Ectodermal cell (in vitro differentiated cells): ENCODE measurements around the gene KLF13.

ENCODE experiments used
- H3K27ac ChIP-seq: 2 replicates; pipeline ENCODE4 v1.7.0; 2013; ENCODE audit warnings: mild to moderate bottlenecking, low read depth, low read length; ENCODE audit not compliant: insufficient read depth, poor library complexity, severe bottlenecking
- H3K27me3 ChIP-seq: 2 replicates; pipeline ENCODE4 v1.7.0; 2013; ENCODE audit warnings: mild to moderate bottlenecking, low read length; ENCODE audit not compliant: insufficient read depth, control insufficient read depth, poor library complexity, severe bottlenecking
- H3K36me3 ChIP-seq: one replicate; pipeline ENCODE4 v1.7.0; 2013; ENCODE audit warnings: low read length; ENCODE audit not compliant: control insufficient read depth, insufficient read depth
- H3K4me1 ChIP-seq: one replicate; pipeline ENCODE4 v1.7.0; 2013; ENCODE audit warnings: low read length; ENCODE audit not compliant: control insufficient read depth, insufficient read depth
- H3K4me3 ChIP-seq: 2 replicates; pipeline ENCODE4 v1.7.0; 2013; ENCODE audit warnings: low read depth, low read length, control low read depth; ENCODE audit not compliant: insufficient read depth
- H3K9me3 ChIP-seq: 2 replicates; pipeline ENCODE4 v1.7.0; 2013; ENCODE audit warnings: mild to moderate bottlenecking, low read length, moderate library complexity; ENCODE audit not compliant: control insufficient read depth
- WGBS, 2 experiments: methylation state at CpG; one replicate each; pipeline ENCODE4 v1.1.7; 2013; ENCODE audit warnings: missing lambda C conversion rate in 2 of 2; 5-methylcytosine and 5-hydroxymethylcytosine counted together

Gene KLF13

DNA sequence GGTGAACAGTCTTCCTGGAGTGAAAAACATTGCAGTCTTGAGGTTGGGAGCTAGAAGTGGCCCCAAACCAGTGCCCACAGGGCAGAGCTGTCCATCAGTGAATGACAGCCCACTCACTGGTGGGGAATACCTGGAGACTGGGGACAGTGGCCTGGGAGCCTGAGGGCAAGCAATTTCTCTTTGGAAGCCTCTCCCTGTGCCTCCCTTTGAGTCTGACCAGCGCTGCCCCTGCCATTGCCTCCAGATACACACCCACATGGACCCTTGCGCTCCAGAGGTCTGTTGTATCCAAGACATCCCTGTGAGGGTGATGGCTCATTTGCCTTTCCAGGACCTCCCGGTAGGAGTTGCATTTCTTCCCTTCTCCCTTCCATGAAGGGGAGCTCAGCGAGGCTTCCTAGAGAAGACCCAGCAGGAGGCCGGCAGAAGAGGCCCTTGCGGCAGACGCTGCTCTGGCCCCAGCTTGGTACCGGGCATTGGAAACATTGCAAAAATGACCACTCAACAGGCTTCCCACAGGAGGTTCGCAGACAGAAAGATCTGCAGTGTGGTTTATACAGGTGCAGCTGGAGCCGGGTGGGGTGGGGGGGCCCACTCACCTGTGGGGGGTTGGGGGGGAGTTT lies 38.5 kb downstream of the KLF13 start:
- H3K27me3 ChIP-seq: no peaks in the 10 kb centered on the region
- no peaks in the 10 kb centered on the region for H3K9me3 ChIP-seq
- H3K4me1 ChIP-seq: peaks cover 30% of the 10 kb centered on the region
- WGBS, 2 experiments: 60 to 63% methylated on average over 10 of the region's 10 CpGs
- H3K4me3 ChIP-seq: no peak overlapping the region
- no peak overlapping the region for H3K27ac ChIP-seq
- no peaks in the 10 kb centered on the region for H3K36me3 ChIP-seq

GRCh38 chr15:31365655-31366127 lies 39.1 kb downstream of the KLF13 start:
- no peaks in the 10 kb centered on the region for H3K9me3 ChIP-seq
- no peak overlapping the region for H3K27ac ChIP-seq
- H3K4me3 ChIP-seq: no peak overlapping the region
- peaks cover 25% of the 10 kb centered on the region for H3K4me1 ChIP-seq
- no peaks in the 10 kb centered on the region for H3K36me3 ChIP-seq
- whole genome bisulfite sequencing, 2 experiments: 19 to 22% methylated on average over 22 of the region's 22 CpGs
- no peaks in the 10 kb centered on the region for H3K27me3 ChIP-seq

- 30 to 35% methylated on average over 7 of the region's 7 CpGs for WGBS, 2 experiments
- Histone ChIP-seq H3K36me3 (no peaks in the 10 kb centered on the region), H3K9me3 (no peaks in the 10 kb centered on the region), H3K4me3 (no peak overlapping the region), H3K27me3 (no peaks in the 10 kb centered on the region), H3K4me1 (peaks cover 22% of the 10 kb centered on the region), H3K27ac (no peak overlapping the region)
Observed at GRCh38 chr15:31366169-31366734, 39.6 kb downstream of the KLF13 start.

DNA sequence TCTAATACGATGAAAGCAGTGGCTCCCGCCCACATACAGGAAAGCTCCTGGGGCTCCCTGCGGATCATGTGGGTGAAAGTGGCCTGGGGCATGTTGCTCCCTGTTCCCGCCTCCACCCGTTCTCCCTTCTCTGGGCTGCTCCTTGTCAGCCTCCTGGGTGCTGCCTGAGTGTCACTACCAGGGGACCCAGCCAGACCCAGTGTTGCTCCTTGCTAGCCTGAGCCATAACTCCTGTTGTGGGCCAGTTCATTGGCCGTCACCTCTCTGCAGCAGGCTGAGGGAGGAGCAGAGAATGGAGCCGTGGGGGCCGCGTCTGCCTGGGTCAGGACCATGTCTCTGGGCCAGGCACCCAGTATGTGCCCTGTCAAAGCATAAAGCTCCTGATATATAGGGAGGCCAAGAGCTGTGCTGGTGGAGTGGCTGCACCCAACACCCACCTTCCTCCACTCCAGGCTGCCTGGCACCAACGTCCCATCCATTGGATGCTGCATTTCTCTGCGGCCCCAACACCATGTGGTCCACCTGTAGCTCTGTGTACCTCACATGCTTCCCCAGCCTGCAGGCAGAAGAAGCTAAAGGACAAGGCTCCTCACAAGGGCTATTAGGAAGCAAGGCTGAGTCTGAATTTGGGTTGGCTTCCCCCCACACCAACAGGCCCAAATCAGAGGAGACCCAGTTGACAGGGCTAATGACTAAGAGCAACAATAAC lies 40.5 kb downstream of the KLF13 start:
- Histone ChIP-seq H3K36me3 (no peaks in the 10 kb centered on the region), H3K4me1 (peaks cover 27% of the 10 kb centered on the region), H3K27me3 (no peaks in the 10 kb centered on the region), H3K4me3 (no peak overlapping the region), H3K9me3 (no peaks in the 10 kb centered on the region), H3K27ac (no peak overlapping the region)
- 78 to 83% methylated on average over 11 of the region's 11 CpGs for WGBS, 2 experiments

GRCh38 chr15:31367730-31368344 lies 41.2 kb downstream of the KLF13 start:
- Histone ChIP-seq H3K27ac (no peak overlapping the region), H3K9me3 (no peaks in the 10 kb centered on the region), H3K4me1 (peaks cover 34% of the 10 kb centered on the region), H3K27me3 (no peaks in the 10 kb centered on the region), H3K36me3 (no peaks in the 10 kb centered on the region), H3K4me3 (no peak overlapping the region)
- WGBS, 2 experiments: 88 to 90% methylated on average over 13 of the region's 13 CpGs

- H3K4me1 ChIP-seq: peaks cover 36% of the 10 kb centered on the region
- H3K27ac ChIP-seq: no peak overlapping the region
Observed at GRCh38 chr15:31369727-31370126, 43.1 kb downstream of the KLF13 start.

DNA sequence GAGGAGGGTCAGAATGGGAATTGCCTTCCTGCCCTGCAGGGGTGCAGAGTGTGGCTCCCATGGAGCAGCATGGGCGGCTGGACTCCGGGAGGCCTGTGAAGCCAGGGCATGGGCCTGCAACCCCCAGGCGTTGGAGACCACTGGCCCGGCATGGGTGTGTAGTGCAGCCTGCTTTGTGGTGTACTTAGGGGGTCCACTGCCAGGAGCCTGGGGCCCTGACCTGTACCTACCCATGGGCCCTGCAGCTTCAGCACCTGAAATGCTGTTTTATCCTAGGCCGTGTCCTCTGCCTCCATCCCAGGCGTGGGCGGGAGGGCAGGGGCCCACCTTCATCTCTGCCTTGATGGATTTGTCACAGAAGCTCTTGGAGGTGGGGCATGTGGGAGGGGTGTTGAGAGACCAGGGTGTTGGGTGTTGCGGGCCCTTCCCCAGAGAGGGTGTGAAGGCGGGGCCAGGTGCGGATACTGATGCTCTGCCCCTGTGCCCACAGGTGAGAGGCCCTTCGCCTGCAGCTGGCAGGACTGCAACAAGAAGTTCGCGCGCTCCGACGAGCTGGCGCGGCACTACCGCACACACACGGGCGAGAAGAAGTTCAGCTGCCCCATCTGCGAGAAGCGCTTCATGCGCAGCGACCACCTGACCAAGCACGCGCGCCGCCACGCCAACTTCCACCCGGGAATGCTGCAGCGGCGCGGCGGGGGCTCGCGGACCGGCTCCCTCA lies 45.0 kb downstream of the KLF13 start:
- Histone ChIP-seq H3K27ac (no peak overlapping the region), H3K9me3 (no peaks in the 10 kb centered on the region), H3K36me3 (no peaks in the 10 kb centered on the region), H3K4me3 (no peak overlapping the region), H3K4me1 (peaks cover 23% of the 10 kb centered on the region), H3K27me3 (no peaks in the 10 kb centered on the region)
- WGBS, 2 experiments: 96% methylated on average over 38 of the region's 38 CpGs

More at GRCh38 chr15:31369727-31370126, 43.1 kb downstream of the KLF13 start:
- Histone ChIP-seq H3K36me3 (no peaks in the 10 kb centered on the region), H3K27me3 (no peaks in the 10 kb centered on the region), H3K9me3 (no peaks in the 10 kb centered on the region), H3K4me3 (no peak overlapping the region)
- WGBS, 2 experiments: 100% methylated on average over 1 of the region's 1 CpG

GRCh38 chr15:31372635-31373091 lies 46.0 kb downstream of the KLF13 start:
- no peaks in the 10 kb centered on the region for H3K9me3 ChIP-seq
- no peaks in the 10 kb centered on the region for H3K36me3 ChIP-seq
- H3K4me1 ChIP-seq: peaks cover 18% of the 10 kb centered on the region
- no peak overlapping the region for H3K4me3 ChIP-seq
- H3K27ac ChIP-seq: no peak overlapping the region
- WGBS, 2 experiments: 61 to 67% methylated on average over 14 of the region's 14 CpGs
- H3K27me3 ChIP-seq: no peaks in the 10 kb centered on the region

DNA sequence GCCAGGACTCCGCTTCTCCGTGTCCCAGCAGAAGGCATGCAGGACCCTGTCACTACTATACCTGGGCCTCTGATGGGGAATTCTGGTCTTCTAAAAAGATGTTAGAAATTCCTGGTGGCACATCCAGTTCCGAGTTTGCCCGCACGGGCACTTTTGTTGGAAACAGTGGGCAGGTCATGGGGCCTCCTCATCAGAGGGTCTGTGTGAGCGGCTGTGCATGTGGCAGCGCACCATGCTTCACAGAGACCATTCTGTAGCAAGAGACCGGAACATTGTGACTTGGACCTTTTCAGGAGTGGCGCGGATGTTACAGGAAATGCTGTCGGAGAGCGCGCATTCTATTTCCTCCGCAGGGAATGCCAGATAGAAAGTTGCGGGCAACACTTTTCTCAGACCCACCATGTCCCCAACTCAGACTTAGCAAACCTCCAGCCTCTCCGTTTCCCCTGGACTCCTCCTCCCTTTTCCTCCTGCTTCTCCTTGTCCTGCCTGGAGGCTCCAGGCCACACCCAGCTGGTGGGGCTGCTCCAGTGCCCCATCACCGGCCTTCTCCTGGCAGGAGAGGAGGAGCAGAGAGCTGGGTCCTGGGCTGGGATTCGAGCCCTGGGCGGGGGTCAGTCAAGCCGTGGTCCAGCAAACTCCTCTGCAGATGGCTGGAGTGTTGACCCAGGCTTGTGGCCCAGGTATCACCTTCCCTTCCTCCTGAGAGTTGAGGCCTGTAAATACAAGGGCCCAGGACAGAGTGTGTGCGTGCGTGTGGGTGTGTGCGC lies 46.6 kb downstream of the KLF13 start:
- H3K4me3 ChIP-seq: no peak overlapping the region
- H3K27me3 ChIP-seq: no peaks in the 10 kb centered on the region
- no peaks in the 10 kb centered on the region for H3K9me3 ChIP-seq
- no peaks in the 10 kb centered on the region for H3K36me3 ChIP-seq
- H3K4me1 ChIP-seq: peaks cover 18% of the 10 kb centered on the region
- WGBS, 2 experiments: 91 to 92% methylated on average over 23 of the region's 23 CpGs
- H3K27ac ChIP-seq: no peak overlapping the region
